Measurements from ENCODE around the gene CENPF.
"Not testable (repeated sequence)": the region's sequence is repeated elsewhere in the genome, so short reads cannot be mapped to it uniquely, and the experiment has no call there.

CENPF gene, protein sequence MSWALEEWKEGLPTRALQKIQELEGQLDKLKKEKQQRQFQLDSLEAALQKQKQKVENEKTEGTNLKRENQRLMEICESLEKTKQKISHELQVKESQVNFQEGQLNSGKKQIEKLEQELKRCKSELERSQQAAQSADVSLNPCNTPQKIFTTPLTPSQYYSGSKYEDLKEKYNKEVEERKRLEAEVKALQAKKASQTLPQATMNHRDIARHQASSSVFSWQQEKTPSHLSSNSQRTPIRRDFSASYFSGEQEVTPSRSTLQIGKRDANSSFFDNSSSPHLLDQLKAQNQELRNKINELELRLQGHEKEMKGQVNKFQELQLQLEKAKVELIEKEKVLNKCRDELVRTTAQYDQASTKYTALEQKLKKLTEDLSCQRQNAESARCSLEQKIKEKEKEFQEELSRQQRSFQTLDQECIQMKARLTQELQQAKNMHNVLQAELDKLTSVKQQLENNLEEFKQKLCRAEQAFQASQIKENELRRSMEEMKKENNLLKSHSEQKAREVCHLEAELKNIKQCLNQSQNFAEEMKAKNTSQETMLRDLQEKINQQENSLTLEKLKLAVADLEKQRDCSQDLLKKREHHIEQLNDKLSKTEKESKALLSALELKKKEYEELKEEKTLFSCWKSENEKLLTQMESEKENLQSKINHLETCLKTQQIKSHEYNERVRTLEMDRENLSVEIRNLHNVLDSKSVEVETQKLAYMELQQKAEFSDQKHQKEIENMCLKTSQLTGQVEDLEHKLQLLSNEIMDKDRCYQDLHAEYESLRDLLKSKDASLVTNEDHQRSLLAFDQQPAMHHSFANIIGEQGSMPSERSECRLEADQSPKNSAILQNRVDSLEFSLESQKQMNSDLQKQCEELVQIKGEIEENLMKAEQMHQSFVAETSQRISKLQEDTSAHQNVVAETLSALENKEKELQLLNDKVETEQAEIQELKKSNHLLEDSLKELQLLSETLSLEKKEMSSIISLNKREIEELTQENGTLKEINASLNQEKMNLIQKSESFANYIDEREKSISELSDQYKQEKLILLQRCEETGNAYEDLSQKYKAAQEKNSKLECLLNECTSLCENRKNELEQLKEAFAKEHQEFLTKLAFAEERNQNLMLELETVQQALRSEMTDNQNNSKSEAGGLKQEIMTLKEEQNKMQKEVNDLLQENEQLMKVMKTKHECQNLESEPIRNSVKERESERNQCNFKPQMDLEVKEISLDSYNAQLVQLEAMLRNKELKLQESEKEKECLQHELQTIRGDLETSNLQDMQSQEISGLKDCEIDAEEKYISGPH (N-terminal part only)

DNA sequence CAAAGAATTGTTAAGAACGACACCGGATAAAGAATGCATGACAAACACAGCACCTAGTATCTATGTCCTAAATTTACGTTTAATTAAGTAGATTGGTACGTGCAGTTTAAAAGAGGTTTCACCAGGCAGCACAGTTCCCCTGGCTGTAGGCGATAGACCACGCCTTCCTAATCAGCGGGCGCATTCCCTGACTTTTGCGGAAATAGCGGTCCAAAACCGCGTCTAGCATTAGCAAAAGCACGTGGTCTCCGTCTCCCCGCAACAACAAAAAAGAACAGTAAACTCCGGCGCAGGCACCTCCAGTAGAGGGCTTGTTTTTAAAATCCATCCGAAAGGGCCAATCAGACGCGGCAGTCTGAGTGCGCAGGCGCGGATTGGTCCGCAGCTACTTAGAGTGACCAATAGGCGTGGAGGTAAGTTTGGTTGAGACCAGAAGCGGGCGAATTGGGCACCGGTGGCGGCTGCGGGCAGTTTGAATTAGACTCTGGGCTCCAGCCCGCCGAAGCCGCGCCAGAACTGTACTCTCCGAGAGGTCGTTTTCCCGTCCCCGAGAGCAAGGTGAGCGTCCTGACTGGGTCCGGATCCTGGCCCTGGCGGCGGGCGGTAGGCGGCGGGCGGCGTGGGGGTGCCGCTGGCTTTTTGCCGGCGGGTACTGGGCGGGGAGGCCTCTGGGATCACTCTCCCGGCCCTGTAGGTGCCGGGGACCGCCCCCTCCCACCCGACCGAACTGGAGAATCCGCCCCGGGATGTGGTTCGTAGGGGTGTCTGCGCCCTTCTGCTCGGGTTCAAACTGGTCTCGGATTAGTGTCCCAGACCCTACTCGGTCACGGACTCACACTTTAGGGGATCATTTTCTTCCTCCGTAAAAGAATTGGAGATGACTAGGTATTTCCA, at the start of gene CENPF:
Gene CENPF (plus strand): TSS at position 432 of the 894 bp plus-strand sequence. CDS start 10,560 bp downstream, outside the sequence.
- H3K4me3 ChIP-seq (ENCODE audit: low read depth, low read length): peak within 1 kb of the TSS; percentile 94

DNA sequence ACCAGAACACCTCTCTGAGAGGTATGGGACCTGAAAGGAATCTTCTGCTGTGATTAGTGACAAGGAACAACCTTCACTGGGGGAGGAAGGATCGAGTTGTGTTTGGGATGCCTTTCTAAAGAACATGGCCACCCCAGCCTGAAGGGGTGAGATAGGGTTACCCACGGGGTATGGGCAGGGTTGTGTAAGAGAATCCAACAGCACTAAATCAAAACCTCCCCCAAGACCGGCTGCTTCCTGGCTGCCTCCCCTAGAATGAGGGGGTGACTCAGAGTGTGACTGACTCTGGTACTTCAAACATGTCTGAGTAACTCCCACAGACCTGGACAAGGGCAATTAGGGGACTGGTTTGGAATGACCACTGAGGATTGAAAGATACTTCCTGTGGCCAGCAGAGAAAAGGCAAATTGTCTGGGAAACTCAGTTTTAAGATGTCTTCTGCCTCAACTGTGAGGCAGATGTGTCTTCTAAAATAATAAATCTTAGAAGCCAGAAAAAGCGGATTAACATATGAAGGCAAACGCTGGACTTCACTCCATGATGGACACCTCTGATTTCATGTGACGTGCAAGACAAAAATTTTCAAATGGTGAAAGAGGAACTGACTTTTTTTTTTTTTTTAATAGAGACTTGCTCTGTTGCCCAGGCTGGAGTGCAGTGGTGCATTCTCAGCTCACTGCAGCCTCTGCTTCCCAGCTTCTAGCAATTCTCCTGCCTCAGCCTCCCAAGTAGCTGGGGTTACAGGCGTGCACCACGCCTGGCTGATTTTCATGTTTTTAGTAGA, 44.9 kb upstream of the CENPF start:
- H3K4me3 ChIP-seq (ENCODE audit: low read depth, low read length): no peak overlapping the region

DNA sequence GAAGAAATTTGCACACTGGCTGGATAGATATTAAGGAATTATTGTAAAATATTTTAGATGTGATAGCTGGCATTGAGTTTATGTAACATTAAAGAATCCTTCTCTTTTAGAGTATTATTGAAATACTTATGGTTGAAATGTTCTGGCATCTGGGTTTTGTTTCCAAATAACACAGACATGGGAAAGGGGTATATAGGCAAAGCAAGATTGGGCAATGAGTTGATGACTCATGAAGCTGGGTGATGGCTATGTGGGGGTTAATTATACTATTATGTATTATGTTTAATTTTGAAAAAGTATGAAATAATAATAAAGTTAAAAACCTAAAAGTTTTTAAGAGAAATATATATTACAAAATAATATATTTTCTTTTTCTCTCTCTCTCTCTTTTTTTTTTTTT, 39.1 kb upstream of the CENPF start:
- H3K4me3 ChIP-seq (ENCODE audit: low read depth, low read length): no peak overlapping the region

- H3K4me3 ChIP-seq (ENCODE audit: low read depth, low read length): no peak overlapping the region
These were observed 37.7 kb upstream of the CENPF start for GRCh38 chr1:214565310-214565709.

- H3K4me3 ChIP-seq (ENCODE audit: low read depth, low read length): no peak overlapping the region
These were observed 36.6 kb upstream of the CENPF start for GRCh38 chr1:214566158-214567104.

GRCh38 chr1:214567481-214567980, 35.5 kb upstream of the CENPF start:
- H3K4me3 ChIP-seq (ENCODE audit: low read depth, low read length): no peak overlapping the region

DNA sequence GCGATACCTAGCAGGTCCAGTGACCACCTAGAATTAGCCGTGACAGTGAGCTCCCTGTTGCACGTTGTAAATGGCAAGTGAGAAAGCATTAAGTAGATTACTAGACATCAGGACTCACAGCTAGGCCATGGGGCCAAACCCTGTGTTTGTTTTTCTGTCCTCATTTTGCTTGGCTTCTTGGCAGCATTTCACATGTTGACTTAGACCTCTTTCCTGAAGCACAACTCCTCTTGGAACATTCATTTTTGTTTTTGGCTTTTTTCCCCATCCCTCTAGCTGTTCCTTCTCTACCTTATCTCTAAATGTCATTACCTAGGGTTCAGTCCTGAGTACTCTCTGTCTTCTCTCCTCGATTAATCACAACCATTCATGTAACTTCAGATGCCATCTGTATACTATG, 34.7 kb upstream of the CENPF start:
- no peak overlapping the region for H3K4me3 ChIP-seq (ENCODE audit: low read depth, low read length)

- H3K4me3 ChIP-seq (ENCODE audit: low read depth, low read length): no peak overlapping the region
These were observed 33.5 kb upstream of the CENPF start for GRCh38 chr1:214569357-214570004.

- no peak overlapping the region for H3K4me3 ChIP-seq (ENCODE audit: low read depth, low read length)
These were observed 32.6 kb upstream of the CENPF start for GRCh38 chr1:214570442-214570841.

GRCh38 chr1:214571281-214571680, 31.7 kb upstream of the CENPF start:
- no peak overlapping the region for H3K4me3 ChIP-seq (ENCODE audit: low read depth, low read length)

DNA sequence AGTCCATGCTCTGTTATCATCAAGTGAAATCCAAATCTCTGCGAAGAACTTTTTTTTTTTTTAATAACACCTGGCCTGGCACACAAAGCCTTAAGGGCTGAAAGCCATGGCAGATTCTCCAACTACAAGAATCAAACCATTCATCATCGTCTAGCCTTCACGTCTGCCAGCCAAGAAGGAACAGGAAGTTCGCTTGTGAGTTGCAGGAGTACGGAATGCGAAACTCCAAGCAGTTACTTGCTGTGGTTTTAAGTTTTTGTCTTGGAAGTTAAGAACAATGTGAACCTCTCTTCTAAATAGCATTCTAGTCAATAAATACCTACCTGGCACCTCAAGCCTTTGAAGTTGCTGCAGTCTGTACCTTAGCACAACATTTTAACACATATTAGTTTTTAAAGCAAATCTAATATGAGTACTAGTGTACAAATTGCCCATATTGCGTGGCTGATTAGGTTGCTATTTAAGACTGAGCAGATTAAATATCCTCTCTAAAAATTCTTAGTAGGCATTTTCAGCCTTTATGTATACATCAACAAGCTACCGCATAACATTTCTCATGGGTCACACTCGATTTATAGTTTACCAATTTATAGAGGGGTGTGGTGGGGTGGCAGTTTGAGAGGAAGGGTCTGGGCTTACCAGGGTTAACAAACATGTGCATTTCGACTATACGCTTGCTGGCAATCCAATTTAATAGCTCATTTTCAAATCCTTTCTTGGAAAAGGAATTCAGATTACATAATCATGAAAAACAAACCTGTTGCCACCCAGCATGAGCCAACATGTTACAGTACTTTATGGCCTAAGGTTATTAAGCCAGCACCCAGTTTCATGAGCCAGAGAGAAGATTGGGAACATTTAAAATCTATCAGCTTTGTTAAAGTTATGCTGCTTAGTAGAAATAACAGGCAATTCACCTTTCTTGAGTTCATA, 29.3 kb upstream of the CENPF start:
- no peak overlapping the region for H3K4me3 ChIP-seq (ENCODE audit: low read depth, low read length)

- H3K4me3 ChIP-seq (ENCODE audit: low read depth, low read length): no peak overlapping the region
These were observed 28.2 kb upstream of the CENPF start for GRCh38 chr1:214574598-214575411.

- not testable (repeated sequence) for H3K4me3 ChIP-seq (ENCODE audit: low read depth, low read length)
These were observed 26.9 kb upstream of the CENPF start for GRCh38 chr1:214576120-214576519.

GRCh38 chr1:214579183-214579582, 23.8 kb upstream of the CENPF start:
- no peak overlapping the region for H3K4me3 ChIP-seq (ENCODE audit: low read depth, low read length)

DNA sequence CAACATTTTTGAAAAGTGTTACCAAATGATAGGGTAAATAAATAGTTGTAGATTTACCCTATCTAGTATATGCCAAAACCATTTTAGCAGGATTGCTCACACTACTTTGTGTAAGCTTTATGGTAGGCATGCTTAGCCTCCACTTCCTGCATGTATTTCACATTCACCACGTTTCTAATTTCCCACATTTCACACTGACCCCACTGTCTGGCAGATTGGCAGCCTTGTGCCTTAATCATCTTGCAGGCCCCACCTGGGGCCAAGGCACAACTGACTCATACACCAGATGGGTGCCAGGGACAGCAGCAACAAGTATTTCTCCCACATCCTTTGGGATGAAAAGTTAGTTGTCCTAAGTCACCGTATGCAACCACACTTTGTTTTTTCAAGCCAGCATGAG, 21.2 kb upstream of the CENPF start:
- H3K4me3 ChIP-seq (ENCODE audit: low read depth, low read length): no peak overlapping the region

All from iPS-11a (cell line).